ENCODE measurements around the gene AP1S1.

DNA sequence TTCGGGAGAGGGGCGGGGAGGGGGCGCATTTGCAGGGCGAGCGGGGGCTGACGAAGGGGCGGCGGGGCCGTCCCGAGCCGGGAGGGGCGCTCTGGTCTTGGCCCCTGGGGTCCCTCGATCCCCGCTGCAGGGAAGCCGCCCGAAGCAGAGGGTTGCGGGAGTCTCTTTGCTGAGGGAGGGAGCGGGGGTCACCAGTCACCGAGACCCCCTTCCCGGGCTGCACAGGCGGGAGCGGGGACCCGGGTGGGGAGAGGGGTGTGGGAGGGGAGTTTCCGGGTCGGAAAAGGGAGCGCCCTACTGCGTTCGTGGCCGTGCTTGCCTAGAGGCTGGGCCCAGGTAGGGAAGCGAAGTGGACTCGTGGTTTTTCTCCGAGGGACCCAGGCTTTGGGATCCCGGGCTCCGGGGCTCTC is 422 bp downstream of the AP1S1 start:
- no peak for TF ChIP-seq MLLT10 (CRISPR knock-in tag; IDR thresholded peaks at IDR 0.05)
- no peak for TF ChIP-seq SIX4 (CRISPR knock-in tag; IDR thresholded peaks at IDR 0.05)
- no peak for TF ChIP-seq ELF3 (CRISPR knock-in tag; IDR thresholded peaks at IDR 0.05)
- no peak for TF ChIP-seq ZNF761 (CRISPR knock-in tag; conservative IDR thresholded peaks at IDR 0.05)

All from HepG2 (cell line).